ENCODE data around the gene LPAR5.

GRCh38 chr12:6570264-6570887 is 65.4 kb downstream of the LPAR5 start:
- TF ChIP-seq CTCF (IDR thresholded peaks at IDR 0.05) (peak in 3 of 5 experiments; percentile 26 to 32 (median 31)), POLR2A (IDR thresholded peaks at IDR 0.05) (no peak), POLR2AphosphoS5 (IDR thresholded peaks at IDR 0.05) (no peak)

Data from transverse colon (tissue), 4 donors.